ENCODE measurements around the gene FAM135A. TPM values are rescaled to one million over a fixed set of nuclear protein-coding genes. Genes with fewer than 3 reads are reported as not detected.

Gene FAM135A
- total and polyA plus RNA-seq, 4 donors = 6.9 to 25.7 (median 16.1) TPM

GRCh38 chr6:70391492-70391891 is 21.8 kb upstream of the FAM135A start:
- H3K4me3 ChIP-seq (ENCODE audit: low read length in 2 of 2) = no peak overlapping the region
- intact Hi-C loops (cut with DNase I) = no loop called here
- no peaks in the 10 kb centered on the region for H3K4me1 ChIP-seq (ENCODE audit: control insufficient read depth in 1 of 2, insufficient read depth in 2 of 2, low read length in 2 of 2)
- H3K36me3 ChIP-seq (ENCODE audit: control insufficient read depth in 1 of 2, insufficient read depth in 2 of 2, low read length in 1 of 2) = no peaks in the 10 kb centered on the region
- no peak overlapping the region for H3K27ac ChIP-seq (ENCODE audit: low read depth in 1 of 2, low read length in 2 of 2)
- DNase-seq (no peak), ATAC-seq (ENCODE audit: low FRiP score) (no peak)
- H3K27me3 ChIP-seq (ENCODE audit: control insufficient read depth in 1 of 2, insufficient read depth in 2 of 2, low read length in 1 of 2) = peaks cover 0 to 7% of the 10 kb centered on the region in 2 donors
- WGBS, 2 donors = 83 to 88% methylated on average over 3 of the region's 3 CpGs
- no peaks in the 10 kb centered on the region for H3K9me3 ChIP-seq (ENCODE audit: control insufficient read depth, low read length)

GRCh38 chr6:70394518-70395300 is 18.6 kb upstream of the FAM135A start:
- 88 to 91% methylated on average over 20 of the region's 20 CpGs for WGBS, 2 donors
- Histone ChIP-seq H3K9me3 (ENCODE audit: control insufficient read depth, low read length) (no peaks in the 10 kb centered on the region), H3K27me3 (ENCODE audit: control insufficient read depth in 1 of 2, insufficient read depth in 2 of 2, low read length in 1 of 2) (peaks cover 0 to 5% of the 10 kb centered on the region in 2 donors), H3K27ac (ENCODE audit: low read depth in 1 of 2, low read length in 2 of 2) (no peak overlapping the region), H3K4me3 (ENCODE audit: low read length in 2 of 2) (no peak overlapping the region), H3K36me3 (ENCODE audit: control insufficient read depth in 1 of 2, insufficient read depth in 2 of 2, low read length in 1 of 2) (no peaks in the 10 kb centered on the region), H3K4me1 (ENCODE audit: control insufficient read depth in 1 of 2, insufficient read depth in 2 of 2, low read length in 2 of 2) (no peaks in the 10 kb centered on the region)
- intact Hi-C loops (cut with DNase I) = no loop called here
- no peak for ATAC-seq (ENCODE audit: low FRiP score)
- no peak for DNase-seq

GRCh38 chr6:70395301-70395672 is 18.0 kb upstream of the FAM135A start:
- Histone ChIP-seq H3K27me3 (ENCODE audit: control insufficient read depth in 1 of 2, insufficient read depth in 2 of 2, low read length in 1 of 2) (peaks cover 0 to 5% of the 10 kb centered on the region in 2 donors), H3K9me3 (ENCODE audit: control insufficient read depth, low read length) (no peaks in the 10 kb centered on the region), H3K4me3 (ENCODE audit: low read length in 2 of 2) (no peak overlapping the region), H3K4me1 (ENCODE audit: control insufficient read depth in 1 of 2, insufficient read depth in 2 of 2, low read length in 2 of 2) (no peaks in the 10 kb centered on the region), H3K27ac (ENCODE audit: low read depth in 1 of 2, low read length in 2 of 2) (no peak overlapping the region), H3K36me3 (ENCODE audit: control insufficient read depth in 1 of 2, insufficient read depth in 2 of 2, low read length in 1 of 2) (no peaks in the 10 kb centered on the region)
- ATAC-seq (ENCODE audit: low FRiP score) (no peak), DNase-seq (no peak)
- intact Hi-C loops (cut with DNase I) = no loop called here

- WGBS, 2 donors = 79 to 81% methylated on average over 1 of the region's 1 CpG
- Histone ChIP-seq H3K27ac (ENCODE audit: low read depth in 1 of 2, low read length in 2 of 2) (no peak overlapping the region), H3K4me3 (ENCODE audit: low read length in 2 of 2) (no peak overlapping the region), H3K27me3 (ENCODE audit: control insufficient read depth in 1 of 2, insufficient read depth in 2 of 2, low read length in 1 of 2) (peaks cover 0 to 5% of the 10 kb centered on the region in 2 donors), H3K9me3 (ENCODE audit: control insufficient read depth, low read length) (no peaks in the 10 kb centered on the region), H3K36me3 (ENCODE audit: control insufficient read depth in 1 of 2, insufficient read depth in 2 of 2, low read length in 1 of 2) (no peaks in the 10 kb centered on the region), H3K4me1 (ENCODE audit: control insufficient read depth in 1 of 2, insufficient read depth in 2 of 2, low read length in 2 of 2) (no peaks in the 10 kb centered on the region)
- ATAC-seq (ENCODE audit: low FRiP score) (no peak), DNase-seq (no peak)
- intact Hi-C loops (cut with DNase I) = no loop called here
Observed at GRCh38 chr6:70396163-70396562, 17.1 kb upstream of the FAM135A start.

GRCh38 chr6:70396796-70397729 is 16.2 kb upstream of the FAM135A start:
- Histone ChIP-seq H3K36me3 (ENCODE audit: control insufficient read depth in 1 of 2, insufficient read depth in 2 of 2, low read length in 1 of 2) (no peaks in the 10 kb centered on the region), H3K4me1 (ENCODE audit: control insufficient read depth in 1 of 2, insufficient read depth in 2 of 2, low read length in 2 of 2) (no peaks in the 10 kb centered on the region), H3K4me3 (ENCODE audit: low read length in 2 of 2) (no peak overlapping the region), H3K9me3 (ENCODE audit: control insufficient read depth, low read length) (no peaks in the 10 kb centered on the region), H3K27me3 (ENCODE audit: control insufficient read depth in 1 of 2, insufficient read depth in 2 of 2, low read length in 1 of 2) (peaks cover 0 to 2% of the 10 kb centered on the region in 2 donors), H3K27ac (ENCODE audit: low read depth in 1 of 2, low read length in 2 of 2) (no peak overlapping the region)
- intact Hi-C loops (cut with DNase I) = no loop called here
- ATAC-seq (ENCODE audit: low FRiP score) = no peak
- DNase-seq = no peak
- 67 to 72% methylated on average over 10 of the region's 10 CpGs for WGBS, 2 donors

- DNase-seq = no peak
- Histone ChIP-seq H3K36me3 (ENCODE audit: control insufficient read depth in 1 of 2, insufficient read depth in 2 of 2, low read length in 1 of 2) (no peaks in the 10 kb centered on the region), H3K4me1 (ENCODE audit: control insufficient read depth in 1 of 2, insufficient read depth in 2 of 2, low read length in 2 of 2) (no peaks in the 10 kb centered on the region), H3K9me3 (ENCODE audit: control insufficient read depth, low read length) (no peaks in the 10 kb centered on the region), H3K4me3 (ENCODE audit: low read length in 2 of 2) (no peak overlapping the region), H3K27me3 (ENCODE audit: control insufficient read depth in 1 of 2, insufficient read depth in 2 of 2, low read length in 1 of 2) (peaks cover 0 to under 1% of the 10 kb centered on the region in 2 donors), H3K27ac (ENCODE audit: low read depth in 1 of 2, low read length in 2 of 2) (no peak overlapping the region)
- WGBS, 2 donors = 73 to 75% methylated on average over 7 of the region's 7 CpGs
- intact Hi-C loops (cut with DNase I) = no loop called here
- ATAC-seq (ENCODE audit: low FRiP score) = no peak
Observed at GRCh38 chr6:70398783-70399728, 14.3 kb upstream of the FAM135A start.

- ATAC-seq (ENCODE audit: low FRiP score) = no peak
- Histone ChIP-seq H3K27me3 (ENCODE audit: control insufficient read depth in 1 of 2, insufficient read depth in 2 of 2, low read length in 1 of 2) (no peaks in the 10 kb centered on the region), H3K27ac (ENCODE audit: low read depth in 1 of 2, low read length in 2 of 2) (no peak overlapping the region), H3K4me1 (ENCODE audit: control insufficient read depth in 1 of 2, insufficient read depth in 2 of 2, low read length in 2 of 2) (no peaks in the 10 kb centered on the region), H3K9me3 (ENCODE audit: control insufficient read depth, low read length) (no peaks in the 10 kb centered on the region), H3K4me3 (ENCODE audit: low read length in 2 of 2) (no peak overlapping the region), H3K36me3 (ENCODE audit: control insufficient read depth in 1 of 2, insufficient read depth in 2 of 2, low read length in 1 of 2) (no peaks in the 10 kb centered on the region)
- intact Hi-C loops (cut with DNase I) = no loop called here
- 79 to 90% methylated on average over 1 of the region's 1 CpG for WGBS, 2 donors
- DNase-seq = no peak
Observed at GRCh38 chr6:70404658-70405057, 8.7 kb upstream of the FAM135A start.

- Histone ChIP-seq H3K4me3 (ENCODE audit: low read length in 2 of 2) (no peak overlapping the region), H3K27ac (ENCODE audit: low read depth in 1 of 2, low read length in 2 of 2) (no peak overlapping the region), H3K9me3 (ENCODE audit: control insufficient read depth, low read length) (no peaks in the 10 kb centered on the region), H3K27me3 (ENCODE audit: control insufficient read depth in 1 of 2, insufficient read depth in 2 of 2, low read length in 1 of 2) (no peaks in the 10 kb centered on the region), H3K36me3 (ENCODE audit: control insufficient read depth in 1 of 2, insufficient read depth in 2 of 2, low read length in 1 of 2) (no peaks in the 10 kb centered on the region), H3K4me1 (ENCODE audit: control insufficient read depth in 1 of 2, insufficient read depth in 2 of 2, low read length in 2 of 2) (no peaks in the 10 kb centered on the region)
- DNase-seq (no peak), ATAC-seq (ENCODE audit: low FRiP score) (no peak)
- intact Hi-C loops (cut with DNase I) = no loop called here
- WGBS, 2 donors = 67% methylated on average over 2 of the region's 2 CpGs
Observed at GRCh38 chr6:70409216-70409615, 4.1 kb upstream of the FAM135A start.
